HUES6 (cell line): ENCODE measurements around the gene MUC3A.

Experiments used
- H3K27ac ChIP-seq: 2 replicates; pipeline ENCODE4 v1.7.0; 2013; ENCODE audit warnings: low read depth, mild to moderate bottlenecking, low read length, inconsistent platforms
- H3K27me3 ChIP-seq: 2 replicates; pipeline ENCODE4 v1.6.1; 2013; ENCODE audit warnings: low read length; ENCODE audit not compliant: control insufficient read depth, insufficient read depth
- H3K36me3 ChIP-seq: 2 replicates; pipeline ENCODE4 v1.6.1; 2013; ENCODE audit warnings: low read length; ENCODE audit not compliant: control insufficient read depth, insufficient read depth
- H3K4me1 ChIP-seq: 2 replicates; pipeline ENCODE4 v1.6.1; 2013; ENCODE audit warnings: low read length; ENCODE audit not compliant: control insufficient read depth, insufficient read depth
- H3K4me3 ChIP-seq: 2 replicates; pipeline ENCODE4 v1.5.1; 2013; ENCODE audit warnings: low read depth, low read length
- H3K9ac ChIP-seq: one replicate; pipeline ENCODE4 v1.6.1; 2013; ENCODE audit warnings: mild to moderate bottlenecking, low read length
- H3K9me3 ChIP-seq: 2 replicates; pipeline ENCODE4 v1.6.1; 2013; ENCODE audit warnings: low read depth, low read length; ENCODE audit not compliant: control insufficient read depth, insufficient read depth

MUC3A gene

GRCh38 chr7:100946111-100946510 is 3.2 kb upstream of the MUC3A start:
- Histone ChIP-seq H3K9me3 (peaks cover 6% of the 10 kb centered on the region), H3K27ac (no peak overlapping the region), H3K9ac (no peak overlapping the region), H3K27me3 (no peaks in the 10 kb centered on the region), H3K36me3 (peaks cover 2% of the 10 kb centered on the region; the same call in 1 of the 2 replicates), H3K4me3 (no peak overlapping the region), H3K4me1 (peaks cover 26% of the 10 kb centered on the region)

GRCh38 chr7:100946766-100947365 is 2.5 kb upstream of the MUC3A start:
- Histone ChIP-seq H3K27me3 (no peaks in the 10 kb centered on the region; the same call in 1 of the 2 replicates), H3K36me3 (peaks cover 2% of the 10 kb centered on the region; the same call in 1 of the 2 replicates), H3K4me1 (peaks cover 32% of the 10 kb centered on the region), H3K4me3 (no peak overlapping the region), H3K9me3 (peaks cover 6% of the 10 kb centered on the region), H3K27ac (no peak overlapping the region), H3K9ac (no peak overlapping the region)

- no peaks in the 10 kb centered on the region; the same call in 1 of the 2 replicates for H3K27me3 ChIP-seq
- H3K27ac ChIP-seq, result no peak overlapping the region
- no peak overlapping the region for H3K4me3 ChIP-seq
- peaks cover 32% of the 10 kb centered on the region for H3K4me1 ChIP-seq
- peaks cover 2% of the 10 kb centered on the region; the same call in 1 of the 2 replicates for H3K36me3 ChIP-seq
- H3K9ac ChIP-seq, result no peak overlapping the region
- H3K9me3 ChIP-seq, result peaks cover 10% of the 10 kb centered on the region
Observed at GRCh38 chr7:100947792-100948191, 1.5 kb upstream of the MUC3A start.

GRCh38 chr7:100949933-100950443 is 654 bp downstream of the MUC3A start:
- Histone ChIP-seq H3K4me3 (peak overlapping the region; percentile 19; the same call in 1 of the 2 replicates), H3K27me3 (peaks cover 2% of the 10 kb centered on the region; the same call in 1 of the 2 replicates), H3K9ac (peak overlapping the region; percentile 39), H3K4me1 (peaks cover 32% of the 10 kb centered on the region), H3K27ac (no peak overlapping the region; the same call in 1 of the 2 replicates), H3K36me3 (peaks cover 5% of the 10 kb centered on the region; the same call in 1 of the 2 replicates), H3K9me3 (peaks cover 6% of the 10 kb centered on the region; the same call in 1 of the 2 replicates)

GRCh38 chr7:100951172-100951571 is 1.8 kb downstream of the MUC3A start:
- no peak overlapping the region for H3K4me3 ChIP-seq
- H3K27me3 ChIP-seq, result peaks cover 2% of the 10 kb centered on the region; the same call in 1 of the 2 replicates
- peaks cover 7% of the 10 kb centered on the region; the same call in 1 of the 2 replicates for H3K36me3 ChIP-seq
- no peak overlapping the region for H3K27ac ChIP-seq
- H3K9me3 ChIP-seq, result peaks cover 6% of the 10 kb centered on the region; the same call in 1 of the 2 replicates
- peaks cover 32% of the 10 kb centered on the region for H3K4me1 ChIP-seq
- H3K9ac ChIP-seq, result no peak overlapping the region

GRCh38 chr7:100951888-100952560 is 2.7 kb downstream of the MUC3A start:
- Histone ChIP-seq H3K9me3 (peaks cover 6% of the 10 kb centered on the region; the same call in 1 of the 2 replicates), H3K27ac (no peak overlapping the region), H3K27me3 (peaks cover 2% of the 10 kb centered on the region; the same call in 1 of the 2 replicates), H3K9ac (no peak overlapping the region), H3K36me3 (peaks cover 10% of the 10 kb centered on the region; the same call in 1 of the 2 replicates), H3K4me1 (peaks cover 29% of the 10 kb centered on the region), H3K4me3 (no peak overlapping the region)

GRCh38 chr7:100952641-100953040 is 3.3 kb downstream of the MUC3A start:
- no peak overlapping the region for H3K27ac ChIP-seq
- peaks cover 10% of the 10 kb centered on the region; the same call in 1 of the 2 replicates for H3K9me3 ChIP-seq
- H3K27me3 ChIP-seq, result peaks cover 2% of the 10 kb centered on the region; the same call in 1 of the 2 replicates
- no peak overlapping the region for H3K4me3 ChIP-seq
- peaks cover 13% of the 10 kb centered on the region; the same call in 1 of the 2 replicates for H3K36me3 ChIP-seq
- H3K9ac ChIP-seq, result no peak overlapping the region
- peaks cover 29% of the 10 kb centered on the region for H3K4me1 ChIP-seq

GRCh38 chr7:100957832-100958421 is 8.6 kb downstream of the MUC3A start:
- Histone ChIP-seq H3K36me3 (peaks cover 22% of the 10 kb centered on the region; the same call in 1 of the 2 replicates), H3K27ac (no peak overlapping the region), H3K4me3 (no peak overlapping the region), H3K27me3 (peaks cover 31% of the 10 kb centered on the region), H3K9me3 (peaks cover 14% of the 10 kb centered on the region; the same call in 1 of the 2 replicates), H3K4me1 (no peaks in the 10 kb centered on the region), H3K9ac (no peak overlapping the region)

GRCh38 chr7:100959894-100960293 is 10.6 kb downstream of the MUC3A start:
- Histone ChIP-seq H3K9ac (no peak overlapping the region), H3K4me1 (peaks cover 6% of the 10 kb centered on the region; the same call in 1 of the 2 replicates), H3K9me3 (peaks cover 11% of the 10 kb centered on the region; the same call in 1 of the 2 replicates), H3K27ac (no peak overlapping the region), H3K36me3 (peaks cover 17% of the 10 kb centered on the region; the same call in 1 of the 2 replicates), H3K4me3 (no peak overlapping the region), H3K27me3 (peaks cover 44% of the 10 kb centered on the region)

GRCh38 chr7:100962537-100962936 is 13.2 kb downstream of the MUC3A start:
- Histone ChIP-seq H3K9ac (no peak overlapping the region), H3K4me3 (no peak overlapping the region), H3K9me3 (peaks cover 8% of the 10 kb centered on the region; the same call in 1 of the 2 replicates), H3K27ac (no peak overlapping the region), H3K4me1 (peaks cover 25% of the 10 kb centered on the region), H3K27me3 (peaks cover 63% of the 10 kb centered on the region), H3K36me3 (peaks cover 11% of the 10 kb centered on the region; the same call in 1 of the 2 replicates)
